GM23338 (cell line): Measurements from ENCODE around the gene SLC7A4.

ENCODE experiments used
- CREB1 ChIP-seq: fragments of 250-450 bp; sonication (Bioruptor Pico); IDR thresholded peaks from 2 replicates; pipeline ENCODE4 v1.5.0; 2020; ENCODE audit warnings: low read depth, mild to moderate bottlenecking, moderate library complexity
- CTCF ChIP-seq, 2 experiments: fragments of 200-600 bp in 1 of 2; sonication (generic) in 1 of 2; conservative IDR thresholded peaks; 2 replicates each; pipeline versions ENCODE4 v1.5.1 to v1.6.1; 2016 to 2017; ENCODE audit warnings: antibody characterized with exemption in 2 of 2, low read depth in 2 of 2, mild to moderate bottlenecking in 2 of 2, moderate library complexity in 1 of 2
- EZH2 ChIP-seq: fragments of 200-600 bp; sonication (generic); IDR thresholded peaks from one replicate; pipeline ENCODE4 v1.8.0; 2017; ENCODE audit warnings: antibody characterized with exemption, mild to moderate bottlenecking, low read depth; ENCODE audit not compliant: unreplicated experiment
- EZH2phosphoT487 ChIP-seq: fragments of 200-600 bp; sonication (generic); IDR thresholded peaks from one replicate; pipeline ENCODE4 v1.8.1; 2018; ENCODE audit warnings: antibody characterized with exemption; ENCODE audit not compliant: unreplicated experiment
- JUNB ChIP-seq: IDR thresholded peaks from one replicate; pipeline ENCODE4 v1.6.1; 2016; ENCODE audit warnings: antibody characterized with exemption; ENCODE audit not compliant: unreplicated experiment
- NANOG ChIP-seq: IDR thresholded peaks from 2 replicates; pipeline ENCODE4 v1.6.1; 2016; ENCODE audit warnings: antibody characterized with exemption, borderline replicate concordance
- POLR2AphosphoS5 ChIP-seq: IDR thresholded peaks from 2 replicates; pipeline ENCODE4 v1.6.1; 2016; ENCODE audit warnings: antibody characterized with exemption, low read depth
- REST ChIP-seq: IDR thresholded peaks from one replicate; pipeline ENCODE4 v1.6.1; 2018; ENCODE audit warnings: antibody characterized with exemption; ENCODE audit not compliant: unreplicated experiment
- STAT1 ChIP-seq: IDR thresholded peaks from one replicate; pipeline ENCODE4 v1.6.1; 2016; ENCODE audit warnings: antibody characterized with exemption; ENCODE audit not compliant: unreplicated experiment
- ZNF114 ChIP-seq: fragments of 250-450 bp; sonication (Bioruptor Pico); IDR thresholded peaks from 2 replicates; pipeline ENCODE4 v1.5.0; 2020; ENCODE audit warnings: mild to moderate bottlenecking, moderate library complexity
- ZNF331 ChIP-seq: fragments of 250-450 bp; sonication (Bioruptor Pico); IDR thresholded peaks from 2 replicates; pipeline ENCODE4 v1.5.0; 2020; ENCODE audit warnings: low read depth, mild to moderate bottlenecking, moderate library complexity
- ZNF462 ChIP-seq: fragments of 250-450 bp; sonication (Bioruptor Pico); IDR thresholded peaks from 2 replicates; pipeline ENCODE4 v1.5.0; 2020; ENCODE audit warnings: mild to moderate bottlenecking, moderate library complexity
- TF ChIP-seq, protein P1 (sequence below): IDR thresholded peaks from 2 replicates; pipeline ENCODE4 v1.6.1; 2016; ENCODE audit warnings: antibody characterized with exemption

DNA sequence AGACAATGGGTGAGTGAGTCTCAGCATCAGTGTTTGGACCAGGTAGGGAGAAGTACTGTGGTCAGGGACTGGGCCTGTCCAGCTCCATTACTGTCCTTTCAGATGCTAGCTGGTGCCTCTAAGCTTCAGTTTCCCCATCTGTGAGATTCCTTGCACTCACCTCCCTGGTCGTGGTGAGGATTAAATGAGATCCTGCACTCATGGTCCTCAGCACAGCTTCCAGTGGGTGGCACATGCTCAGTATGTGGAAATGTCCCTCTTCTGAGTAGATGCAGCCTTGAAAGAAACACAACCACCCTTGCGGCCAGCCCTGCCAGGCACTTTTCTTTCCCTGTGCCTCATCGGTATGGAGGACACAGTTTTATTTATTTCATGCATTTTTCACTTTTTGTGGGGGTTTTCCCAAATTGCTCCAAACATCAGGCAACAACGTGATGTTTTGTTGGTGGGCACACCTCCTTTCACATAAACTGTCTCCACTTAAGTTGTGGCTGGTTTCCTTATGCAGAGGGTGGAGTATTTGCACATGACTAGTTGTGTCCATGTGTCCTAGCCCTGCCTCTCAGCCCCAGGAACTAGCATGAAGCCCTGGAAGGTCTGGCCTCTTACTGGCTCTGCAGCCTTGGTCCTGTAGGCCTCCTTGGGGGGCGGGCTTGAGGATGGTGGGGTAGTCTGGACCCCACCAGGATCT lies 49.1 kb downstream of the SLC7A4 start:
- TF ChIP-seq CTCF (conservative IDR thresholded peaks at IDR 0.05; ENCODE audit: low read depth in 2 of 2) (no peak), NANOG (no peak), EZH2 (no peak), REST (no peak), EZH2phosphoT487 (no peak), JUNB (no peak), CREB1 (CRISPR knock-in tag) (no peak), POLR2AphosphoS5 (no peak), ZNF331 (CRISPR knock-in tag) (no peak), STAT1 (no peak), ZNF114 (no peak), ZNF462 (CRISPR knock-in tag) (no peak)
- TF ChIP-seq, protein P1, sequence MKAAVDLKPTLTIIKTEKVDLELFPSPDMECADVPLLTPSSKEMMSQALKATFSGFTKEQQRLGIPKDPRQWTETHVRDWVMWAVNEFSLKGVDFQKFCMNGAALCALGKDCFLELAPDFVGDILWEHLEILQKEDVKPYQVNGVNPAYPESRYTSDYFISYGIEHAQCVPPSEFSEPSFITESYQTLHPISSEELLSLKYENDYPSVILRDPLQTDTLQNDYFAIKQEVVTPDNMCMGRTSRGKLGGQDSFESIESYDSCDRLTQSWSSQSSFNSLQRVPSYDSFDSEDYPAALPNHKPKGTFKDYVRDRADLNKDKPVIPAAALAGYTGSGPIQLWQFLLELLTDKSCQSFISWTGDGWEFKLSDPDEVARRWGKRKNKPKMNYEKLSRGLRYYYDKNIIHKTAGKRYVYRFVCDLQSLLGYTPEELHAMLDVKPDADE: no peak
